ENCODE data around the gene DSP. TPM values are rescaled to one million over a fixed set of nuclear protein-coding genes. Genes with fewer than 3 reads are reported as not detected.

The DSP gene
- total RNA-seq, 1 donor from 2014 or later: 109 TPM

DNA sequence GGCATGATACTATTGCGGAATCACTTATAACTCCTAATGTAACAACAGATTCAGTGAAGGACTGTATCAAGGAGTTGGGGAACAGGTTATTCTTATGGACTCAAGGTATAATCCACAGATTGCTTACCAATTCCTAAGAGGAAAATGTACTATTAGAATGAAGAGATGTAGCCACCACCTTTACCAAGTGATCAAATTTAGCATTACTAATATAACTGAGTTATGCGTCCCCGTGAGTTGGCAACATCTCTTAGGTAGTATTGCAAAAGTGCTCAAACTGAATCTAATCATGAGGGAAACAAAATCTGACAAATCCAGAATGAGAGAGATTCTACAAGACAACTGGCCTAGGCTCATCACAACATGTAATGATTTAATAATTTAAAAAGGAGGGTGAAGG is 47.8 kb downstream of the DSP start:
- Mint-ChIP-seq H3K27ac (ENCODE audit: unreplicated experiment) (no peak overlapping the region), H3K27me3 (ENCODE audit: unreplicated experiment) (peaks cover 3% of the 10 kb centered on the region)

DNA sequence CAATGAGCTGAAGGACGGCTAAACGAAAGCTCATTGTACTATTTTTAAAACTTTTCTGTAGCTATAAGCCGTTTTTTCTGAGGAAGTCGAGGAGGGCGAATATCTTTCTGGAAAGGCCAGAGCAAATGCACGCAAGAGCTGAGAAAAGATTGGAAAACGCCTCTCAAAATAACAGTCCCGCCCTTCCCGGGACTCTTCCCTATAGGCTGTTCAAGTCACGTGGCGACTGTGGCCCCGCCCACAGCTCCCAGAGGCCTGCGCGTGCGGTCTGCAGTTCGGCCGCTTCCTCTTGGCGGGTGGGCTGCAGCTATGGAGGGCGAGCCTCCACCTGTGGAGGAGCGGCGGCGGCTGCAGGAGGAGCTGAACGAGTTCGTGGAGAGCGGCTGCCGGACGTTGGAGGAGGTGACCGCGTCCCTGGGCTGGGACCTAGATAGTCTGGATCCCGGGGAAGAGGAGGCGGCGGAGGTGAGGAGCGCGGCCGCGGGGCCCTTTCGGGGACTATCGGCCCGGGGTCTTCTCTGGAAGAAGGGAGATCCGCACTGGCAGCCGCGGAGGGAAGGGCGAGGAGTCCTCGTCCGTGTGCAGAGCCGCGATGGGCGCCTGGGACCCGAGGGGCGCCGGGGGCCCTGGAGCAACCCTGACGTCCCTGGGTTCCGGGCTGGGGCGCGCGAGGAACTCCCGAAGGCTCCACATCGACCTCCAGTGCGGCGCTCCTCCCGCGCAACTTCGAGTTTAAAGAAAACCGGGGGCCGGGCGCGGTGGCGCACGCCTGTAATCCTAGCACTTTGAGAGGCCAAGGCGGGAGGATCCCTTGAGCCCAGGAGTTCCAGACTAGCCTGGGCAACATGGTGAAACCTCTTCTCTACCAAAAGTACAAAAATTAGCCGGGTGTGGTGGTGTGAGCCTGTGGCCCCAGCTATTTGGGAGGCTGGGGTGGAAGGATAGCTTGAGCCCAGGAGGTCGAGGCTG is 48.8 kb downstream of the DSP start, which contains the start of gene SNRNP48:
Gene SNRNP48, plus strand, starts transcription at position 250 of the 969 bp plus-strand sequence. Its CDS starts 60 bp downstream, at position 310.
- peak; percentile 92 for DNase-seq (ENCODE audit: low spot score)
- H3K36me3 Mint-ChIP-seq (ENCODE audit: low read depth, unreplicated experiment): peaks cover 7% of the 10 kb centered on the region

More for the DNA sequence above, 47.8 kb downstream of the DSP start:
- Mint-ChIP-seq H3K4me3 (ENCODE audit: unreplicated experiment) (peak overlapping the region; percentile 99), H3K9me3 (ENCODE audit: unreplicated experiment) (no peaks in the 10 kb centered on the region), H3K36me3 (ENCODE audit: low read depth, unreplicated experiment) (peaks cover 14% of the 10 kb centered on the region), H3K4me1 (ENCODE audit: unreplicated experiment) (peaks cover 20% of the 10 kb centered on the region)
- DNase-seq (ENCODE audit: low spot score): no peak
- TF ChIP-seq, protein P1, sequence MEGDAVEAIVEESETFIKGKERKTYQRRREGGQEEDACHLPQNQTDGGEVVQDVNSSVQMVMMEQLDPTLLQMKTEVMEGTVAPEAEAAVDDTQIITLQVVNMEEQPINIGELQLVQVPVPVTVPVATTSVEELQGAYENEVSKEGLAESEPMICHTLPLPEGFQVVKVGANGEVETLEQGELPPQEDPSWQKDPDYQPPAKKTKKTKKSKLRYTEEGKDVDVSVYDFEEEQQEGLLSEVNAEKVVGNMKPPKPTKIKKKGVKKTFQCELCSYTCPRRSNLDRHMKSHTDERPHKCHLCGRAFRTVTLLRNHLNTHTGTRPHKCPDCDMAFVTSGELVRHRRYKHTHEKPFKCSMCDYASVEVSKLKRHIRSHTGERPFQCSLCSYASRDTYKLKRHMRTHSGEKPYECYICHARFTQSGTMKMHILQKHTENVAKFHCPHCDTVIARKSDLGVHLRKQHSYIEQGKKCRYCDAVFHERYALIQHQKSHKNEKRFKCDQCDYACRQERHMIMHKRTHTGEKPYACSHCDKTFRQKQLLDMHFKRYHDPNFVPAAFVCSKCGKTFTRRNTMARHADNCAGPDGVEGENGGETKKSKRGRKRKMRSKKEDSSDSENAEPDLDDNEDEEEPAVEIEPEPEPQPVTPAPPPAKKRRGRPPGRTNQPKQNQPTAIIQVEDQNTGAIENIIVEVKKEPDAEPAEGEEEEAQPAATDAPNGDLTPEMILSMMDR (IDR thresholded peaks at IDR 0.05; ENCODE audit: unreplicated experiment): no peak

DNA sequence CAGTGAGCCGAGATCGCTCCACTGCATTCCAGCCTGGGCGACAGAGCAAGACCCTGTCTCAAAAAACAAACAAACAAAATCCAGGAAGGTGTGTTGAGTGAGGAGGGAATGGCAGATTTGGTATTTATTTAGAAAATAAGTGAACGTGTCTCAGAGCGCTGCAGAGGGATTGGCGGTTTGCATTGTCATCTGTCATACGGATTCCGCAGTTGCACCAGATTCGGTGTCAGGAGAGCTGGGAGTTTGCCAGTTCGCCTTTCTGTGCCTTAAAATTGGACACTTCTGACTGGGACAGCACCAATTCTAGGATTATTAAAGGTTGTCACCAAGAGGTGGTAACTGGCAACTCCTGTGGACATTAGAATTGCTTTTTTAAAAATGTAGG is 49.4 kb downstream of the DSP start:
- TF ChIP-seq, protein P1 (IDR thresholded peaks at IDR 0.05; ENCODE audit: unreplicated experiment): no peak
- peaks cover 20% of the 10 kb centered on the region for H3K4me1 Mint-ChIP-seq (ENCODE audit: unreplicated experiment)
- no peaks in the 10 kb centered on the region for H3K9me3 Mint-ChIP-seq (ENCODE audit: unreplicated experiment)
- H3K27me3 Mint-ChIP-seq (ENCODE audit: unreplicated experiment): peaks cover 3% of the 10 kb centered on the region
- H3K4me3 Mint-ChIP-seq (ENCODE audit: unreplicated experiment): peak overlapping the region; percentile 95
- no peak overlapping the region for H3K27ac Mint-ChIP-seq (ENCODE audit: unreplicated experiment)
- no peak for DNase-seq (ENCODE audit: low spot score)
- H3K36me3 Mint-ChIP-seq (ENCODE audit: low read depth, unreplicated experiment): peaks cover 7% of the 10 kb centered on the region

More for the DNA sequence above, 48.8 kb downstream of the DSP start, which contains the start of gene SNRNP48:
- peaks cover 20% of the 10 kb centered on the region for H3K4me1 Mint-ChIP-seq (ENCODE audit: unreplicated experiment)
- TF ChIP-seq, protein P1 (IDR thresholded peaks at IDR 0.05; ENCODE audit: unreplicated experiment): no peak
- H3K27me3 Mint-ChIP-seq (ENCODE audit: unreplicated experiment): peaks cover 3% of the 10 kb centered on the region
- peak within 1 kb of the TSS; percentile 99 for H3K4me3 Mint-ChIP-seq (ENCODE audit: unreplicated experiment)
- peak within 1 kb of the TSS; percentile 53 for H3K27ac Mint-ChIP-seq (ENCODE audit: unreplicated experiment)
- H3K9me3 Mint-ChIP-seq (ENCODE audit: unreplicated experiment): no peaks in the 10 kb centered on the region

DNA sequence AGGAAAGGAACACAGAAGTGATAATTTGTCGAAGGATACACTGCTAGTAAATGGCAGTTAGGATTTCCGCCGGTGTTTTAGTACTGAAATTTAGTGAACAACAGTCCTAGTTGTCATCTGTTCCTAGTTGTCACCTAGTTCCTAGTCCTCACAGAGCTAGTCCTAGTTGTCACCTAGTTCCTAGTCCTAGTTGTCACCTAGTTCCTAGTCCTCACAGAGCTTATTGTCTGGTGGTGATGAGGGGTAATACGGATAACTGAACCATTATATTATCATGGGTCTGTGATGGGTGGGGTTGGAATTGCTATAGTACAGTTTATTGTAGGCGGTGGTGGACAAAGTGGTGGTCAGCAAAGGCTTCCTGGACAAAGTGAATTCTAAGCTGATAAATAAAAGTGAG is 50.3 kb downstream of the DSP start:
- H3K9me3 Mint-ChIP-seq (ENCODE audit: unreplicated experiment): no peaks in the 10 kb centered on the region
- no peak for DNase-seq (ENCODE audit: low spot score)
- TF ChIP-seq, protein P1 (IDR thresholded peaks at IDR 0.05; ENCODE audit: unreplicated experiment): no peak
- peak overlapping the region; percentile 29 for H3K4me3 Mint-ChIP-seq (ENCODE audit: unreplicated experiment)
- peaks cover 20% of the 10 kb centered on the region for H3K4me1 Mint-ChIP-seq (ENCODE audit: unreplicated experiment)
- no peak overlapping the region for H3K27ac Mint-ChIP-seq (ENCODE audit: unreplicated experiment)
- H3K27me3 Mint-ChIP-seq (ENCODE audit: unreplicated experiment): peaks cover 3% of the 10 kb centered on the region
- peaks cover 7% of the 10 kb centered on the region for H3K36me3 Mint-ChIP-seq (ENCODE audit: low read depth, unreplicated experiment)

DNA sequence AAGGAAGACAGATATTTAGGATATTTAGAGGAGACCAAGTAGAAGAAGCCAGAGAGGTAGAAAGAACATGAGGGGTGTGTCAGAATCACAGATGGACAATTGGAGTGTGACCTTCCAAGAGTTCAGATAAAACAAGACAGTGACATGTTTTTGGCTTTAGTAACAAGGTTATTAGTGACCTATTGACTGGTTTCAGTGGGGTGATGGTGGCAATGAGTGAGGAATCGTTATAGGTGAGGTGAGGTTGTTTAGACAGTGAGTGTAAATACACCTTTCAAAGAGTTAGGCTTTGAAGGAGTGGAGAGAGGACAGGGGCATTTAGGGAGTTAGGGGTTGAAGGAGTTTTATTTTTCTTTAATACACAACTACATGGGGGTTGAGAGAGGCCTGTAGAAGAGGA is 51.8 kb downstream of the DSP start:
- Mint-ChIP-seq H3K4me1 (ENCODE audit: unreplicated experiment) (peaks cover 20% of the 10 kb centered on the region), H3K9me3 (ENCODE audit: unreplicated experiment) (no peaks in the 10 kb centered on the region), H3K4me3 (ENCODE audit: unreplicated experiment) (no peak overlapping the region), H3K27me3 (ENCODE audit: unreplicated experiment) (peaks cover 3% of the 10 kb centered on the region), H3K27ac (ENCODE audit: unreplicated experiment) (no peak overlapping the region), H3K36me3 (ENCODE audit: low read depth, unreplicated experiment) (peaks cover 7% of the 10 kb centered on the region)
- no peak for DNase-seq (ENCODE audit: low spot score)
- TF ChIP-seq, protein P1 (IDR thresholded peaks at IDR 0.05; ENCODE audit: unreplicated experiment): no peak
